HG02623 (cell line): ENCODE measurements around the gene RPS17.
"Not testable (repeated sequence)": the region's sequence is repeated elsewhere in the genome, so short reads cannot be mapped to it uniquely, and the experiment has no call there.

ENCODE experiments used
- ATAC-seq: cut with Tn5 transposase; IDR thresholded peaks from one replicate; pipeline ENCODE4 v1.9.1; 2021; ENCODE audit warnings: moderate library complexity; ENCODE audit not compliant: unreplicated experiment

RPS17 gene

GRCh38 chr15:82513587-82513986 lies 26.7 kb downstream of the RPS17 start:
- ATAC-seq = not testable (repeated sequence)

DNA sequence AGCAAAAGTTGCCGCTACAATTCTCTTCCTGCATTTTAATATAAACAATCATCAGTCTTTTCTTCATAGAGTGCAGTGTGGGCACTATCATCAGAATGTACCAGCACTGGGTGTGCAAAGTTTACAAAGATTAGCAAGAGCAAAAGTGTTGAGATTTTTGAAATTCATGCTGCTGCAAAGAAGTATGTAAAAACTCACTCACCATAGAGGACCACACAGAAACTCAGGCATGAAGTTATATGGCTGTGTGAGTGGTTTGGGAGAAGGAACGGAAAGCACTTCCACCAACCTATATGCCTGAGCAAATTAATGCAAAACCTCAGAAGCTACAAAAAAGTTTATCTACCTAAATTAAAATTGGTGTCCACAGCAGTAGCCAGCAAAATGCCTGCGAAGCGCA lies 32.6 kb downstream of the RPS17 start:
- ATAC-seq = not testable (repeated sequence)

- ATAC-seq = not testable (repeated sequence)
Measured at GRCh38 chr15:82507087-82507486, 33.2 kb downstream of the RPS17 start.

GRCh38 chr15:82505842-82506241 lies 34.4 kb downstream of the RPS17 start:
- not testable (repeated sequence) for ATAC-seq

GRCh38 chr15:82504074-82504473 lies 36.2 kb downstream of the RPS17 start:
- ATAC-seq = not testable (repeated sequence)

DNA sequence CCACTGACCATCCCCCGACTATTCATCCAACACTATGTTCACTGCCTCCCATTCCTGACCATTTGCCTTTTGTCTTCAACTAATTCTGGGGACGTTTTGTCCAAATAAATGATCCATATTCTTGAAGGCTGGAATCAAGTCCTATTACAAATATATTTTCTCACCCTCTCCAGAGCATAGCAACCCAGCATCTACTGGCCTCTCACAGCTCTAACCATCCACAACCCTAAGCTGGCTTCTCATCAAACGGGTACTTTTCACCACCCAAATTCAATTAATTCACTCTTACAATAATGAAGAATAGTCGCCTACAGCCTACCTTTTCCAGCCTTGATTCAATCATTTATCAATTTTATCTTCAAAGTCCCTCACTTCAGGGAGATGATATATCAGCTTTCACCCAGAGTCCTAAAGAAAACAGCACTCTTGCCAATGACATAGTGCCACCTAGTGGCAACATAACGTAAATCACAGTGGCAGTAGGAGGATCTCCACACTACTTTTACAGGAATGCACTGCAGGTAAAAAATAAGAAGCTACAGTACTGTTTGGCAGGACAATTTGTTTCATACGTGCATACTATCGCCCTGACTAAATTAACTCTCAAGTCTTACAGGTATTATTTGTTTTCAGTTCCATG lies 37.4 kb downstream of the RPS17 start:
- ATAC-seq = peak; percentile 78

DNA sequence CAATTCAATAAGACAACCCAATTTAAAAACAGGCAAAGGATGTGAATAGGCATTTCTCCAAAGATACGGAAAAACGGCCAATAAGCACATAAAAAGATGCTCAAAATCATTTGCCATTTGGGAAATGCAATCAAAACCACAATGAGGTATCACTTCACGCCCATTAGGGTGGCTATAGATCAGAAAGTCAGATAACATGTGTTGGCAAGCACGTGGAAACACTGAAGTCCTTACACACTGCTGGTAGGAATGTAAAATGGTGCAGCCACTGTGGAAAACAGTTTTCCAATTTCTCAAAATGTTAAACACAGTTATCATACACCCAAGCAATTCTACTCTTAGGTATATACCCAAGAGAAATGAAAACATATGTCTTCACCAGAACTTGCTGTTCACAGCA lies 39.5 kb downstream of the RPS17 start:
- ATAC-seq = not testable (repeated sequence)

DNA sequence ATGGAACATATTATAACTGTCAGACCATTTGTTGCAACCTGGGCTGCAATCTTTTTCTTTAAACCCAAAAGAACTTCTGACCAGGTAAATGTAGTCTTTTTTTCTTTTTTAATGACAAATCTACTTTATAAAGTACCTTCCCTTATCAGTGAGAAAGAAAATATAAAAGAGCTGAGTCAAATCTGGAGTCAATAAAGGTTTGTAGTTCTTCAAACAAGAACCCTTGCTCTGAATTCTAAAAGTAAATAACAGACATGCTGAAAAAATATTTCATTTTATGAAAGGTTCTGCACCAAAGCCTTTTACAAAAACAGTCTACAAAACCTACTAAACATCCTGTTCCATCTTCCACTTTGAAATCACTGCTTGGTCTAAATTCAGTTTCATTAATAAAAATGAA lies 42.3 kb downstream of the RPS17 start:
- not testable (repeated sequence) for ATAC-seq

GRCh38 chr15:82488250-82488649 lies 52.0 kb downstream of the RPS17 start:
- ATAC-seq = not testable (repeated sequence)

DNA sequence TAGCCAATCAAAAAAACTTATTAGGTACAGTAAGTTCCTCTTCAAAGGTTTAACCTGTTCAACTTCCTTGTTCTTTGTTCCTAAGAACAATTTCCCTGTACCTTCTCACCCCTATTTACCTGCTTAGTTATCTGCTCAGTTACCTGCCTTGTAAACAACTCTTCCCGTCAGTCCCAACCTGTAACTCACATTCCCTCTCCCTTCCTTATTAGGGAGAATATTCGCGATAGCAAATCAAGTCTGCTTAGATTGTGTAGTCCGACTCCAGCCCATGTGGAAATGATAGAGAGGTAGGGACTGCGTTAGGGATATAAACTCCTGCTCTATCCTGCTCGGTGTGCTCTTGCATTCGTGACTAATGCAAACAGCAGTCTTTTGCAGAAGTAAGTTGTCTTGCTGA lies 53.2 kb downstream of the RPS17 start:
- ATAC-seq = not testable (repeated sequence)
